ENCODE data around the gene SMYD3.

SMYD3 gene

GRCh38 chr1:245917403-245917802, 589.7 kb downstream of the SMYD3 start:
- TF ChIP-seq SPI1 (IDR thresholded peaks at IDR 0.05; ENCODE audit: borderline replicate concordance, low read depth), result no peak
- no peak for TF ChIP-seq GABPA (IDR thresholded peaks at IDR 0.05; ENCODE audit: low read depth)
- DNase-seq (ENCODE audit: low read depth in 1 of 2, low spot score in 1 of 2), result no peak
- no peaks in the 10 kb centered on the region for H3K27me3 ChIP-seq (ENCODE audit: insufficient read depth, poor library complexity, severe bottlenecking)
- no peak overlapping the region for H3K4me3 ChIP-seq (replicated peaks; ENCODE audit: insufficient read depth, low read length)
- no peak overlapping the region for H3K27ac ChIP-seq (replicated peaks)

- TF ChIP-seq GABPA (IDR thresholded peaks at IDR 0.05; ENCODE audit: low read depth), result no peak
- no peak for TF ChIP-seq REST (IDR thresholded peaks at IDR 0.05; ENCODE audit: insufficient replicate concordance, low read depth)
- TF ChIP-seq CTCF (IDR thresholded peaks at IDR 0.05; ENCODE audit: insufficient read depth, low read length), result no peak
- TF ChIP-seq SPI1 (IDR thresholded peaks at IDR 0.05; ENCODE audit: borderline replicate concordance, low read depth), result no peak
- TF ChIP-seq POLR2AphosphoS5 (IDR thresholded peaks at IDR 0.05; ENCODE audit: low read depth), result no peak
- no peak for DNase-seq (ENCODE audit: low read depth in 1 of 2, low spot score in 1 of 2)
- Histone ChIP-seq H3K4me3 (replicated peaks; ENCODE audit: insufficient read depth, low read length) (no peak overlapping the region), H3K27me3 (ENCODE audit: insufficient read depth, poor library complexity, severe bottlenecking) (no peaks in the 10 kb centered on the region), H3K27ac (replicated peaks) (no peak overlapping the region)
These were observed 591.2 kb downstream of the SMYD3 start for GRCh38 chr1:245915841-245916240.

GRCh38 chr1:245915406-245915805, 591.7 kb downstream of the SMYD3 start:
- no peak overlapping the region for H3K27ac ChIP-seq (replicated peaks)
- no peaks in the 10 kb centered on the region for H3K27me3 ChIP-seq (ENCODE audit: insufficient read depth, poor library complexity, severe bottlenecking)
- TF ChIP-seq CTCF (IDR thresholded peaks at IDR 0.05; ENCODE audit: insufficient read depth, low read length) (no peak), POLR2AphosphoS5 (IDR thresholded peaks at IDR 0.05; ENCODE audit: low read depth) (no peak), GABPA (IDR thresholded peaks at IDR 0.05; ENCODE audit: low read depth) (no peak), REST (IDR thresholded peaks at IDR 0.05; ENCODE audit: insufficient replicate concordance, low read depth) (no peak), SPI1 (IDR thresholded peaks at IDR 0.05; ENCODE audit: borderline replicate concordance, low read depth) (no peak)
- H3K4me3 ChIP-seq (replicated peaks; ENCODE audit: insufficient read depth, low read length), result no peak overlapping the region
- DNase-seq (ENCODE audit: low read depth in 1 of 2, low spot score in 1 of 2), result no peak

GRCh38 chr1:245908543-245908942, 598.5 kb downstream of the SMYD3 start:
- DNase-seq (ENCODE audit: low read depth in 1 of 2, low spot score in 1 of 2), result no peak
- TF ChIP-seq SPI1 (IDR thresholded peaks at IDR 0.05; ENCODE audit: borderline replicate concordance, low read depth) (no peak), CTCF (IDR thresholded peaks at IDR 0.05; ENCODE audit: insufficient read depth, low read length) (no peak), GABPA (IDR thresholded peaks at IDR 0.05; ENCODE audit: low read depth) (no peak), POLR2AphosphoS5 (IDR thresholded peaks at IDR 0.05; ENCODE audit: low read depth) (no peak)

More at GRCh38 chr1:245908543-245908942, 598.5 kb downstream of the SMYD3 start:
- no peak overlapping the region for H3K27ac ChIP-seq (replicated peaks)
- no peak overlapping the region for H3K4me3 ChIP-seq (replicated peaks; ENCODE audit: insufficient read depth, low read length)
- H3K27me3 ChIP-seq (ENCODE audit: insufficient read depth, poor library complexity, severe bottlenecking), result no peaks in the 10 kb centered on the region
